Measurements from ENCODE around the gene MAGEA9.
"Not testable (repeated sequence)": the region's sequence is repeated elsewhere in the genome, so short reads cannot be mapped to it uniquely, and the experiment has no call there.

Gene MAGEA9
- total RNA-seq = 0 reads per million in 2 donors

GRCh38 chrX:149781727-149782126 is at the start of gene MAGEA9:
Gene MAGEA9 (plus strand): TSS chrX:149781930. CDS start chrX:149786211, 4,281 bp downstream.
- not testable (repeated sequence) for DNase-seq

GRCh38 chrX:149742269-149742668 is 39.5 kb upstream of the MAGEA9 start:
- not testable (repeated sequence) for DNase-seq

- not testable (repeated sequence) for DNase-seq
Measured at GRCh38 chrX:149746390-149747007, 35.2 kb upstream of the MAGEA9 start.

- no peak for DNase-seq
Measured at GRCh38 chrX:149757206-149758067, 24.3 kb upstream of the MAGEA9 start.

GRCh38 chrX:149758068-149758714 is 23.5 kb upstream of the MAGEA9 start:
- DNase-seq = no peak

GRCh38 chrX:149758715-149759078 is 23.0 kb upstream of the MAGEA9 start:
- DNase-seq = not testable (repeated sequence)

- no peak for DNase-seq
Measured at GRCh38 chrX:149759824-149760223, 21.9 kb upstream of the MAGEA9 start.

- DNase-seq = no peak
Measured at GRCh38 chrX:149760965-149761364, 20.8 kb upstream of the MAGEA9 start.

GRCh38 chrX:149761858-149762674 is 19.7 kb upstream of the MAGEA9 start:
- not testable (repeated sequence) for DNase-seq

- DNase-seq = no peak
Measured at GRCh38 chrX:149762696-149763614, 18.8 kb upstream of the MAGEA9 start.

GRCh38 chrX:149770344-149770743 is 11.4 kb upstream of the MAGEA9 start:
- not testable (repeated sequence) for DNase-seq

- not testable (repeated sequence) for DNase-seq
Measured at GRCh38 chrX:149773026-149773425, 8.7 kb upstream of the MAGEA9 start.

GRCh38 chrX:149773768-149774167 is 8.0 kb upstream of the MAGEA9 start, which contains the start of gene HSFX1:
Gene HSFX1 (plus strand): TSS chrX:149774068. CDS start chrX:149774682, 614 bp downstream.
- not testable (repeated sequence) for DNase-seq

GRCh38 chrX:149777999-149778398 is 3.7 kb upstream of the MAGEA9 start:
- DNase-seq = not testable (repeated sequence)

GRCh38 chrX:149795531-149795930 is 13.8 kb downstream of the MAGEA9 start:
- not testable (repeated sequence) for DNase-seq

GRCh38 chrX:149799095-149799714 is 17.5 kb downstream of the MAGEA9 start:
- no peak for DNase-seq

- DNase-seq = no peak
Measured at GRCh38 chrX:149799938-149800337, 18.2 kb downstream of the MAGEA9 start.

GRCh38 chrX:149803458-149804062 is 21.8 kb downstream of the MAGEA9 start:
- DNase-seq = no peak

GRCh38 chrX:149804102-149804501 is 22.4 kb downstream of the MAGEA9 start:
- DNase-seq = no peak

GRCh38 chrX:149807747-149808458 is 26.2 kb downstream of the MAGEA9 start:
- no peak for DNase-seq
